Stimulated activated CD8-positive, alpha-beta memory T cell treated with anti-CD3 and anti-CD28 coated beads, Interleukin-2, amount 100 ng/mL, for 48 hours (primary cell): ENCODE results near the gene CCL2.

Experiments
- DNase-seq, 2 donors: peaks; one replicate each; pipeline ENCODE4 v3.0.0-alpha.2; 2020; ENCODE audit warnings: low read depth in 2 of 2

The CCL2 gene

DNA sequence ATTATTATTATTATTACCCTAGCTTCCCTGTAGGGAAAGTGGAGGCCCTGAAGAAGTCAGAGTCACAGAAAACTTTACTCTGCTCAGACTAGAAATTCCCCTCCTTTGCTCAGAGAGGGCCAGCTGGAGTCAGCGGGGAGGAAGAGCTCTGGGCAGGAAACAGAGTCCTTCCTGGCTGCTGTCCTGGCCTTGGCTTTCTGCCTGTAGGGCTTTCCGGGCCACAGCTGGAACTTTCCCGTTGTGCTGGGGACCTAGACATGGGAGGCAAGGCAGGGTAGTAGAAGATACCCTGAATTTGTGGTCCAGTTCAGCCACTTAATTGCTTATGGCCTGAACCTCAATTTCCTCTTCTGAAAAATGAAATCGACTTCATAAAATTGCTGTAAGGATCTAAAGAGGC, 14.0 kb upstream of the CCL2 start:
- no peak for DNase-seq

DNA sequence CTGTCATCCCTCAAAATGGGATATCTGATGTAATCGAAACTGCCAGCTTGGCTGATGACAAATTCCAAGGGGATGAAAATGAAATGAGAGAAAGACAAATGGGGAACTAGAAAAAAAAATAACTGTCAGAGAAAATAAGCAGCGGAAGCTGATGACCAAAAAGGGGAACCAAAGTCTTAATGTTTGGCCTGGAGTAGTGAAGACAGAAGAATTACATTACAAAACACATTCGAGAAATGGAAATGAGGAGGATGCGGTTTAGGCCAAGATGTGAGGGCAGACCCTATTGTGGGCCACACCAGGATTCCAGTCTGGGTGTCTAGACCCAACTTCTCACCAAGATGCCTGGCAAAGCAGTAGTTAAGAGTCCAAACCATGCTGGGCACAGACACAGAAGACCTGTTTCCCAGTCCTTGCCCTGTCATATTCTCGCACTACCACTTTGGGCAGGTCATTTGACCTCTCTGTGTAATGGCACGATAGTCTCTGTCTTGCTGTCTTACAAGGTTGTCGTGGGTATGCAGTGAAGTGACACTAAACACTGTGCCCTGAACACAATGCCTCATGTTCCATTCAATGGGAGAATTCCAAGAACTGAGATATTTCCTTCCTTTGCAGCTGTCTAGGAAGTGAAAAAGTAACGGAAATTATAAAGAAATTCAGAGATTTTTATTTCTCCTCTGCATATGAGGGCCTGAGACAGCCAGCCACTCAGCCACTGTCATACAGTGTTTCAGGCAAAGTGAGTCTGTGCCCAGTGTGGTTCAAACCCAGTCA, 12.3 kb upstream of the CCL2 start:
- DNase-seq, result no peak

DNA sequence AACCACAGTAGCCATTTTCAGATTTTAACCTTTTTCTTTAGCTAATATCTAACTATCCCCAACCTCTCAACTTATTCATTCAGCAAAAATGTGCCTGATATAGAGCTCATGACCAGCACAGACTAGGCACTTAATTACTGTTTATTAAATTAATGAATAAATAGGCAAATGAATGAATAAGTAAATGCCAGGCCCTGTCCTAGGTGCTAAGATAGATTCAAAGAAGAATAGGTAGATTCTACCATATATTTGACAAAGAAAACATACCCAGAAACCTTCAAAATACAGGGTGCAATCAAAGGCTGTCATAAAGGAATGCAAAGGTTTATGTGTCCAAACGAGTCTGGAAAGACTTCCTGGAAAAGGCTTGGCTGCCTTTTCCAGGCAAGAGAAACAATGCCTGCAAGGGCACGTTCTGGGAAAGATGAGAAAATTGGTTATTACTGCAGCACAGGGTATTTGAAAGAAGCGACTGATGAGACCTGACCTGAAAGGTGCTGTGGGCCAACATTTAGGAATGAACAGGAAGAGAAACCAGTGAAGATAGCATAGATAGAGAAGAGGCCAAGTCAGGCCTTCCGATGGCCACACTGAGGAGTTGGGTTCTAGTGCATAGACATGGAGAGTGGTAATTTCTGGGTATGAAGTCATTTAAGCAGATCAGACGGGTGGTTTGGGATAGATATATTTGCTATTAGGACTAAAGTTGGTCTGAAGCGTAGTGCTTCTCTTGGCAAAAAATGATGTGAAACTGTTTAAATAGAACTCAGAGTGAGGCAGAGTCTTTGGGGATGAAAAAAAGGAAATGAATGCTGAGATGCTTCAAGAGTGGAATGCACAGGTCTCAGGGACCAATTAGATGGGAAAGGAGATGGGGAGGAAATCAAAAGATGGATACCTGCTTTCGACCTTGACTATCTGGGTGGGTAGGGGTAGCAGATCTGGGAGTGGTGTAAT, 11.4 kb upstream of the CCL2 start:
- DNase-seq, result no peak

DNA sequence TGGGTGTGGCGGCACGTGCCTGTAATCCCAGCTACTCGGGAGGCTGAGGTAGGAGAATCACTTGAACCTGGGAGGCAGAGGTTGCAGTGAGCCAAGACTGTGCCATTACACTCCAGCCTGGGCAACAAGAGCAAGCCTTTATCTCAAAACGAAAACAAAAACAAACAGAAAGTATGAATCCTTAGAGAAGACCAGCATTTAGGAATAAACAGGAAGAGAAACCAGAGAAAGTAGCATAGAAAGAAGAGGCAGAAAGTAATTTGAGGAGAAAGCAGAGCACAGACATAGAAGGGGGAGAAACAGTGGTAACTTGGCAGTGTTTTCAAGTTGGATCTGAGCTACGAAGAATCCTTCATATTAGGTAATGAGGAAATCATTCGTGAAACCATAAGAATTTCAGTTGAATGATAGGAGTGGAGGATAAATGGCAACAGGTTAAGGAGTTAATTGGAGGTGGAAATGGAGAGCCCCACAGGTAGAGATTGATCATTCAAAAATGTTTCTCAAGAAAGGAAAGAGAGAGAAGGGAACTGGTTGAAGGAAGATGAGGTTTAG, 9.7 kb upstream of the CCL2 start:
- DNase-seq, result no peak

DNA sequence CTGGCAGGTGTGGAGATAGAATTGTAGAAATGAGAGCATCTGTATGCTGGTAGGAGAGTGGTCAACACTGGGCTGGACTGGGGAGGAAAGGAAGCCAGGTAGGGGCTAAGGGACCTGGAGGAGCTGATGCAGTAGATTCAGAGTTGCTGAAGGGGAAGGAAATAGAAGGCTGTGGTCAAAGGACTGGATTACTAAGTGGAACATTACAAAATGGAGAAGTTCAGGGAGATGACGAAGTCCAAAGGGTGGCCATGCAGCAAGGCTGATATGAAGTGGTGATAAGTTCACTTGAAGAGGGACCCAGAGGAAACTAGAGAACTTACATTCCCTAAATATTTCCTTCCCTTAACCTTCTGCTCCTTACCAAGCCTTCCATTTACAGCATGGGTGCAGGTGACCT, 8.6 kb upstream of the CCL2 start:
- DNase-seq, result no peak

DNA sequence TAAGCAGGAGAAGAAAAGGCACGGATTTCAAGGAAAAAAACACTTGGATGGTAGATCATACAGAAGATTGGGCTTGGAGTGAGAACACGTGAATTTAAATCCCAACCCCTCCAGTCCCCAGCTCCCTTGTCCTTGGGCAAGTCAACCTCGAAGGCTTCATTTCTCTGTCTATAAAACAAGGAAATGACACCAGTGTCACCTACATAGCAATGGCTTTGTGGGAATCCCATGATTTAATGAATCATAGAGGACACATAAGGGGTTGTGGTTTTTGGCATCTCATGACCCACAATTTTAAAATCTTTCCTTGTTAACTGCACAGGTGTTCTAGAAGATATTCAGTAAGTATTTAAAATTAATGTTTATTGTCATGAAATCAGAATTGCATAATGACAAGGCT, 8.2 kb upstream of the CCL2 start:
- no peak for DNase-seq

DNA sequence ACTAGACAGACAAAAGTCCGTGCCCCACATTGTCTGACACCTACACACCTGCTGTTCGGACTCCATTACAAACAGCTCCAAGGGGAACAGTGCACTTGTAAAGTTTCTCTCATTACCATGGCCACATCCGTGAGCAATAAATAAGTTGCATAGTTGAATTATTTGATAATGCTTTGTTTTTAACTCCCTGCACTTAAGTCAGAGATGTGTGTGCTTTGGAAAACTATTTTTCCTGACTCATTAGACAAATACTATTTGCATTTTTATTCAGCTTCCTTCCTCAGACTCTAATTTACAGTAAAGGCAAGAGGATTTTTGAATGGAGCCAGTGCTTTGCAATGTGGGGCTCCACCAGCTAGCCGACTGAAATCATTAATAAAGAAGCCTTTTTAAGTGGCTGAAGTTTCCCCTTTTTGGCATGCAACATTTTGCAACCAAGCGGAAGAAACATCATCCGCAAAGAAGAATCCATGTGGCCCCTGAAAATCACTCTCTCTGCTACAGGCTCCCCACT, 6.5 kb upstream of the CCL2 start:
- no peak for DNase-seq

DNA sequence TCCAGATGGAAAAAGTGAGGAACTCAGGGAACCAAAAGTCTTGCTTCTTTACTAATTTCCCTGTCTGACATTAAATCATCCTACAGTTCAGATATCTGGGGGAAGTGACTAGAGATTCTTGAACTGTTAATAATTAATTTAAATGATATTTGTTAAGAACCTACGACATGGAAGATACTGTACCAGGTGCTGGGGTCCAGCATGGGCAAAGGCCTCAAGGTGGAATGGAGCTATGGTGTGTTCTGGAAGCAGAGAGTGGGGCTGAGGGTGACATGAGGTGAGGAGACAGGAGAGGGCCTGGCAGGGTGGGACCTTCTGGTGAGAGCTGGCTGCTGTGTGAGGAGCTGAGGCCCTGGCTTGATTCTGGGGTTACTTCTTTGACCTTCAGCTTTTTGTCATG, 6.0 kb upstream of the CCL2 start:
- no peak for DNase-seq

DNA sequence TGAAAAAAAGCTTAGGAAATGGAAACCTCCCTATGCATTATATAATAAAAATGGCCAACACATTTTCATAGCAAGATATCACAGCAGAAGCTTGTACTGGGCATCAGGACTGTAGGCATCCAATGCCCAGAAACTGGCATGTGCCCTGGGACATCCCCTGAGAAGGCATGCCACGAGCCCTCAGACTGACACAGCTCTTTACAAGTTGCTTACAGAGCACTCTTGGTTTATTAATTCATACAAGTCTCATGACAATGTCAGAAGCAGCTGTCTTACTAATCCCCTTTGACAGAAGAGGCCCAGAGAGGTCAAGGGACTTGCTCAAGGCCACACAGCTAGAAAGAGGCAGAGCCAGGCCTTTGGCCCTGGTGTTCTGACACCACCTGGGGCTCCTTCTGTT, 5.6 kb upstream of the CCL2 start:
- no peak for DNase-seq

DNA sequence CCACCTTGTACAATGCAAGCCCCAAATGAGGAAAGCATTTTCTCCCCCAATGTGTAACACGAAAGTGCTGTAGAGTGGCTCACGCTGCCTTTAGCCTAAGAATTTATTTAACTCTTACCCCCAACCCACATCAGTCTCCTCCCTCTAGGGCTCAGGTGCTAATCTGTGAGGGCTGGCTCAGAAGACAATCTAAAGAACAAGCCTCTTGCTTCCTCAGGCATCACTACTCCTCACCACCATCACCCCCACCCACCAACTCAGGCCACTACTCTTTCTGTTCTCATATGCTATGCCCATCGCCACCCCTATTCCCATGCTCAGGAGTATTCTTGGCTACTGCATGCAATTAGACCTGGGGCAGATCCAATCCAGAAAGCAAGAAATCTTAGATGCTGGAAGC, 3.9 kb upstream of the CCL2 start:
- DNase-seq, result no peak

DNA sequence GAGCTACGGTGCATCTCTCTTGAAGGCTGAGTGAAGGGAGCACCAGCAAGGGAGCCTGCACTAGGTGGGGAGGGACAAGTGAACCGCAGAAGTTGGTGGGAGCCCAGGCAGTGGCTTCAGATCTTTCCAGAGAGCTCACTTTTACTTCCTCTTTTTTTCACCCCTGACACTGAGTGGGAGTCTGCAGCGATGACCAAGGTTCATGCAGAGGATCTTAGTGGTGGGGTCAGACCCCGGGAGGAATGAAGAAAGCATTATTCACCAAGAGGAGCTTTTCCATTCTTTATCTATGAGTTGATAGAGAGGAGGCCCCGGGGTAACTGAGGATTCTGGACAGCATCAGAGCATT, 3.0 kb upstream of the CCL2 start:
- DNase-seq, result no peak

DNA sequence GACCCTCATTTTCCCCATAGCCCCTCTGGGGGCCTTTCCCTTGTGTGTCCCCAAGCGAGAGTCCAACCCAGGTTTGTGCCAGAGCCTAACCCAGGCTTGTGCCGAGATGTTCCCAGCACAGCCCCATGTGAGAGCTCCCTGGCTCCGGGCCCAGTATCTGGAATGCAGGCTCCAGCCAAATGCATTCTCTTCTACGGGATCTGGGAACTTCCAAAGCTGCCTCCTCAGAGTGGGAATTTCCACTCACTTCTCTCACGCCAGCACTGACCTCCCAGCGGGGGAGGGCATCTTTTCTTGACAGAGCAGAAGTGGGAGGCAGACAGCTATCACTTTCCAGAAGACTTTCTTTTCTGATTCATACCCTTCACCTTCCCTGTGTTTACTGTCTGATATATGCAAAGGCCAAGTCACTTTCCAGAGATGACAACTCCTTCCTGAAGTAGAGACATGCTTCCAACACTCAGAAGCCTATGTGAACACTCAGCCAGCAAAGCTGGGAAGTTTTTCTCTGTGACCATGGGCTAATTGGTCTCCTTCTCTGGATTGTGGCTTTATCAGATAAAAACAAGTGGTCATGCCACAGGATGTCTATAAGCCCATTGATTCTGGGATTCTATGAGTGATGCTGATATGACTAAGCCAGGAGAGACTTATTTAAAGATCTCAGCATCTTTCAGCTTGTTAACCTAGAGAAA, 2.5 kb upstream of the CCL2 start:
- no peak for DNase-seq

DNA sequence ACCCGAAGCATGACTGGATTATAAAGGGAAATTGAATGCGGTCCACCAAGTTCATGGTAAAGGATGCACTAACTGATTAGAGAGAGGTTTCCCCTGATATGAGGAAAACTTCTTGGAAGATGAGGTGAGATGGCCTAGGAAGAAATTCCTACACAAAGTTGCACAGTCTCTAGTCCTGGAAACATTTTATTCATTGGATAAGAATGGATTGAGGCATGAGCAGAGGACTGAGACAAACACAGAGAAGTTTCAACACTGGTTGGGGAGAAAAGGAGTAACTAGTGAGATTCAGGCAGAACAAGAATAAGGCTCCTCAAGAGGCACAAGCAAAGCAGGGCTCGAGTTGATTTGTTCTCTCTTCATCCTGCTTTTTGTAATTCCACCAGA, 2.0 kb upstream of the CCL2 start:
- DNase-seq, result no peak

DNA sequence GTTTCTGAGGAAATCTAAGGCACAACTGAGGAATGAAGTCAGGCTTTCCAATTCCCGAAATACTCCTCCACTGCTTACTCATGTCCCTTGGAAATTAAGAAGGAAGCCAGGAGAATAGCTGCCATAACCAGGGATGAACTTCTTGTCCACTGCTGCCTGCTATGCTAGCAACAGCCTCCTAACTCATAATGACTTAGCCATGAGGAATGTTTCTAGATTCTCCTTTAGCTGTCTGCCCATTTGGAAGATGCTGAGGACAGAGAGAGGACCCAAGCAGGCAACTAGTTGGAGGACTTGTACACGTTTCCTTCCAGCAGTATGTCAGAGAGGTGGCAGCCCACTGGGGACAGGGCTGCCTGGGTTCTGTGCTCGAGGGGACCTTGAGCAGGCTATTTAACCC, 939 bp upstream of the CCL2 start:
- DNase-seq, result no peak

DNA sequence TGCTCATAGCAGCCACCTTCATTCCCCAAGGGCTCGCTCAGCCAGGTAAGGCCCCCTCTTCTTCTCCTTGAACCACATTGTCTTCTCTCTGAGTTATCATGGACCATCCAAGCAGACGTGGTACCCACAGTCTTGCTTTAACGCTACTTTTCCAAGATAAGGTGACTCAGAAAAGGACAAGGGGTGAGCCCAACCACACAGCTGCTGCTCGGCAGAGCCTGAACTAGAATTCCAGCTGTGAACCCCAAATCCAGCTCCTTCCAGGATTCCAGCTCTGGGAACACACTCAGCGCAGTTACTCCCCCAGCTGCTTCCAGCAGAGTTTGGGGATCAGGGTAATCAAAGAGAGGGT, 272 bp downstream of the CCL2 start:
- no peak for DNase-seq

DNA sequence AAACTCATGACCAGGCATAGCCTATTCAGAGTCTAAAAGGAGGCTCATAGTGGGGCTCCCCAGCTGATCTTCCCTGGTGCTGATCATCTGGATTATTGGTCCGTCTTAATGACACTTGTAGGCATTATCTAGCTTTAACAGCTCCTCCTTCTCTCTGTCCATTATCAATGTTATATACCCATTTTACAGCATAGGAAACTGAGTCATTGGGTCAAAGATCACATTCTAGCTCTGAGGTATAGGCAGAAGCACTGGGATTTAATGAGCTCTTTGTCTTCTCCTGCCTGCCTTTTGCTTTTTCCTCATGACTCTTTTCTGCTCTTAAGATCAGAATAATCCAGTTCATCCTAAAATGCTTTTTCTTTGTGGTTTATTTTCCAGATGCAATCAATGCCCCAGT, 756 bp downstream of the CCL2 start:
- DNase-seq, result no peak

DNA sequence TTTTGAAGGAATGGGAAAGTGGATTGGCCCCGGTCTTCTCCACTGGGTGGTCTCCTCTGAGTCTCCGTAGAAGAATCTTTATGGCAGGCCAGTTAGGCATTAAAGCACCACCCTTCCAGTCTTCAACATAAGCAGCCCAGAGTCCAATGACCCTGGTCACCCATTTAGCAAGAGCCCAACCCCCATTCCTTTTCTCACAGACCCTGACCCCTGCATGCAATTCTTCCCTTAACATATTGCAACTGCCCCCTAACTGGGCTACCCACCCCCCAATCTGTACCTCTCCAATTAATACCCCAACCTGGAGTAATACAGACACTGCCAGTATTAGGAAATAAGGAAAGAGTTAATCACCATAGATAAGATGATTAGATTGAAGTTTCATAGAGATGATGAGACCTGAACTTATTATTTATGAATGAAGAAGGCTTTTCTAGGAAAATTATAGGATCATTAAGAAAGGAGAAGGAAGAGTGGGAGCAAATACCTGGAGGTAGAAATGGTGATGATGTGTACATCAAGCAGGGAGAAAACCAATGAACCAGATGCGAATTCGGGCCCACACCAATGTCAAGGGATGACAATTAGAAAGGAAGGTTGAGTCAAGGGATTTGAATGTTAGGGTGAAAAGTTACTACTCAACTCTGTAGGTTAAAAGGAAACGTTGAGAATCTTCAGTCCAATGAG, 2.4 kb downstream of the CCL2 start:
- DNase-seq, result no peak

DNA sequence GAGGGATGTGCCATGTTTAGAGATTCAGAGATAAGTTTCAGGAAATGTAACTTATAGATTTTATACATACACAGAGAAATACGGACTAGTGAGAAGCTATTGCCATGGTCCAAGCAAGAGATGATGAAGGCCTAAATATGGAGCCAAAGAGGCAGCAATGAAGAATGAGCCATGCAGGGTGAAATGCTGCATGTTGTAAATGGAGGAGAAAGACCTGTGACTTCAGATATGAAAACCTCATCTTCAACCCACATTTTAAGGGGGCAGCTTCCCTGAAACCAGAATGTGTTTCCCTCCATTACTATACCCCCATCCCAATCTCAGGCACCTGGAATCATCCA, 2.9 kb downstream of the CCL2 start:
- DNase-seq, result no peak

DNA sequence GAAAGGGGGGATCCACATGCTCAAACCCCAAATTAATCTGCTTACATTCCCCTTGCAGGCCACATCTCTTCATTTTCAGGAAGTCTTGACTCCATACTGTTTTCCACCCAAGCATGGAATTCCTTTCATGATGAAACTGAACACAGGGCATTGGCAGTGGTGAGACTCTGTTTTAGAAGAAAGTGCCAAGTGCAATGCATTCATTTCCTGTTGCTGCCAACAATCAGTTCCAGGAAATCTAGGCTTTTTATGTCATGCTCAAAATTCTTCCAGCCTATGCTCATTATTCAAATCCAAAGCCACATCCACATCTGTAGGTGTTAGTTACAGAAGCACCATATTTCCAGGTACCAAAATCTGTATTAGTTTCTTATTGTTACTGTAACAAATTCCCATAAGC, 4.1 kb downstream of the CCL2 start:
- DNase-seq, result no peak

DNA sequence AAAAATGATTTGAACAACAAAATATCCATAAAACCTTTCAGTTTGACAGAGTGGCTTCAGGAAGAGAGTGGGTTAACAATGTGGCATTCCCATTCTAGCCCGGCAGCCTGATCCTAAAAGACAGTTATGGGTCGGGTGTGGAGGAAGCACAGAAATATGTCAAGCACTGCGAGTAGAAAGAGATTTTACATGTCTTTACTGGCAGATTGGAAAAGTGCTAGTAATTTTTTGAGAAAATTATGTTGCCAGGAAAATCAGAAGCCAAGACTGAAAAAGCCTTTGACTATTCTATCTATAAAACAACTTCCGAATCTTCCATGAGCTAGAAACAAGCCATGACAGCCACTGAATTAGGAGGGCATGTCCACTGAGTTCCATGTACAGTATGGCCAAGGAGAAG, 5.8 kb downstream of the CCL2 start:
- DNase-seq, result no peak

DNA sequence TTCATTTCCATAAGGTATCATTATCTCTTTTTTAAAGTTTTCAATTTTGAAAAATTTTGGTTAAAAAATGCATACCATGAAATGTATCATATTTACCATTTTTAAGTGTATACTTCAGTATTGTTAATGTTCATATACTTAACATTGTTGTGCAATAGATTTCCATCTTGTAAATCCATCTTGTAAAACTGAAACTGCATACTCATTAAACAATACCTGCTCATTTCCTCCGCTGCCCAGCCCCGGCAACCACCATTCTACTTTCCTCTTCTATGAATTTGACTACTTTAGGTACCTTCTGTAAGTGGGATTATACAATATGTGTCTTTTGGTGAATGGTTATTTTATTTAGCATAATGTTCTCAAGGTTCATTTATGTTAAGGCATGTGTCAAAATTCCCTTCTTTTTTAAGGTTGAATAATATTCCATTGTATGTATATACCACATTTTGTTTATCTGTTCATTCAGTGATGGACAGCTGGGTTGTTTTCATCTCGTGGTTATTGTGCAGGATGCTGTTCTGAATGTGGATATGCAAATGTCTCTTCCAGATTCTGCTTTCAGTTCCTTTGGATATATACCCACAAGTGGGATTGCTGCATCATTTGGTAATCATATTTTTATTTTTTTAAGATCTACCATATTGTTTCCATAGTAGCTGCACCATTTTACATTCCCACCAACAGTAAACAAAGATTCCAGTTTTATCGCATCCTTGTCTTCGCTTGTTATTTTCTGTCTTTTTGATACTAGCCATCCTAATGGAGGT, 6.7 kb downstream of the CCL2 start:
- DNase-seq, result no peak
